ENCODE data around the gene ENPP7.

ENPP7 gene

GRCh38 chr17:79777120-79777893 lies 46.6 kb downstream of the ENPP7 start:
- H2BK120ac ChIP-seq (ENCODE audit: low read depth, low read length), result no peak overlapping the region
- no peak overlapping the region for H2BK15ac ChIP-seq (ENCODE audit: low read length)
- no peak overlapping the region for H3K9ac ChIP-seq (ENCODE audit: low read depth, low read length, poor library complexity)
- no CpG with 5 or more reads among the region's 51 CpGs for WGBS, 2 donors (ENCODE audit: extremely low coverage in 2 of 2, insufficient read length in 2 of 2, insufficient replicate concordance in 1 of 2)
- peak; percentile 77 for DNase-seq (ENCODE audit: low spot score)
- H3K36me3 ChIP-seq (replicated peaks in 1 of 2; ENCODE audit: control insufficient read depth in 2 of 2, insufficient read depth in 2 of 2, low read length in 2 of 2), result peaks cover 28 to 35% of the 10 kb centered on the region in 2 donors
- H2AFZ ChIP-seq (ENCODE audit: low read length), result peak overlapping the region; percentile 77
- no peak overlapping the region for H3K14ac ChIP-seq (ENCODE audit: low read length)
- peak overlapping the region; percentile 79 for H3K27ac ChIP-seq (replicated peaks; ENCODE audit: low read length)
- H2BK5ac ChIP-seq (ENCODE audit: low read length), result no peak overlapping the region
- peaks cover 16 to 17% of the 10 kb centered on the region in 2 donors for H3K4me1 ChIP-seq (ENCODE audit: control insufficient read depth in 2 of 2, insufficient read depth in 1 of 2, low read depth in 1 of 2, low read length in 2 of 2)
- H3K23ac ChIP-seq (ENCODE audit: low read depth, low read length, poor library complexity), result no peak overlapping the region
- H2BK12ac ChIP-seq (ENCODE audit: low read length), result no peak overlapping the region
- peak overlapping the region; percentile 8 for H2AK5ac ChIP-seq (ENCODE audit: low read depth, low read length)
- no peaks in the 10 kb centered on the region for H3K27me3 ChIP-seq (ENCODE audit: control insufficient read depth in 3 of 3, insufficient read depth in 3 of 3, low read depth in 1 of 3, low read length in 3 of 3)
- H4K91ac ChIP-seq (ENCODE audit: low read depth, low read length, poor library complexity), result no peak overlapping the region
- peak overlapping the region; percentile 53 to 78 for H3K4me3 ChIP-seq (ENCODE audit: low read length in 2 of 2)
- H3K4me2 ChIP-seq (ENCODE audit: insufficient read depth, low read length, poor library complexity, severe bottlenecking), result peak overlapping the region; percentile 51
- no peaks in the 10 kb centered on the region for H3K9me3 ChIP-seq (replicated peaks in 1 of 2; ENCODE audit: control insufficient read depth in 2 of 2, insufficient read depth in 1 of 2, low read depth in 1 of 2, low read length in 2 of 2)
- H3K18ac ChIP-seq (ENCODE audit: low read length), result peak overlapping the region; percentile 84
- no peak overlapping the region for H4K8ac ChIP-seq (ENCODE audit: low read depth, low read length)
- peaks cover 14% of the 10 kb centered on the region for H3K79me1 ChIP-seq (ENCODE audit: low read depth, low read length)
- H3K4ac ChIP-seq (ENCODE audit: low read length), result no peak overlapping the region

- H4K8ac ChIP-seq (ENCODE audit: low read depth, low read length), result no peak within 1 kb of the TSS
- peak within 1 kb of the TSS; percentile 78 to 96 for H3K4me3 ChIP-seq (ENCODE audit: low read length in 2 of 2)
- H2BK12ac ChIP-seq (ENCODE audit: low read length), result no peak within 1 kb of the TSS
- peak within 1 kb of the TSS; percentile 56 for H3K23ac ChIP-seq (ENCODE audit: low read depth, low read length, poor library complexity)
- peak within 1 kb of the TSS; percentile 82 for H3K4me2 ChIP-seq (ENCODE audit: insufficient read depth, low read length, poor library complexity, severe bottlenecking)
- peak within 1 kb of the TSS; percentile 14 for H2BK5ac ChIP-seq (ENCODE audit: low read length)
- H3K4ac ChIP-seq (ENCODE audit: low read length), result no peak within 1 kb of the TSS
- peak within 1 kb of the TSS; percentile 77 for H2AFZ ChIP-seq (ENCODE audit: low read length)
- H3K27me3 ChIP-seq (ENCODE audit: control insufficient read depth in 3 of 3, insufficient read depth in 3 of 3, low read depth in 1 of 3, low read length in 3 of 3), result no peaks in the 10 kb centered on the region
- H3K18ac ChIP-seq (ENCODE audit: low read length), result peak within 1 kb of the TSS; percentile 98
- no peaks in the 10 kb centered on the region for H3K9me3 ChIP-seq (replicated peaks in 1 of 2; ENCODE audit: control insufficient read depth in 2 of 2, insufficient read depth in 1 of 2, low read depth in 1 of 2, low read length in 2 of 2)
- peak; percentile 80 for DNase-seq (ENCODE audit: low spot score)
- peaks cover 35 to 42% of the 10 kb centered on the region in 2 donors for H3K36me3 ChIP-seq (replicated peaks in 1 of 2; ENCODE audit: control insufficient read depth in 2 of 2, insufficient read depth in 2 of 2, low read length in 2 of 2)
- peak within 1 kb of the TSS; percentile 33 for H2BK15ac ChIP-seq (ENCODE audit: low read length)
- peaks cover 16 to 17% of the 10 kb centered on the region in 2 donors for H3K4me1 ChIP-seq (ENCODE audit: control insufficient read depth in 2 of 2, insufficient read depth in 1 of 2, low read depth in 1 of 2, low read length in 2 of 2)
- peaks cover 15% of the 10 kb centered on the region for H3K79me1 ChIP-seq (ENCODE audit: low read depth, low read length)
- H3K27ac ChIP-seq (replicated peaks; ENCODE audit: low read length), result peak within 1 kb of the TSS; percentile 93
- no peak within 1 kb of the TSS for H4K91ac ChIP-seq (ENCODE audit: low read depth, low read length, poor library complexity)
- peak within 1 kb of the TSS; percentile 95 for H3K9ac ChIP-seq (ENCODE audit: low read depth, low read length, poor library complexity)
- H2AK5ac ChIP-seq (ENCODE audit: low read depth, low read length), result peak within 1 kb of the TSS; percentile 81
- H3K14ac ChIP-seq (ENCODE audit: low read length), result no peak within 1 kb of the TSS
- H2BK120ac ChIP-seq (ENCODE audit: low read depth, low read length), result peak within 1 kb of the TSS; percentile 51
- WGBS, 2 donors (ENCODE audit: extremely low coverage in 2 of 2, insufficient read length in 2 of 2, insufficient replicate concordance in 1 of 2), result no CpG with 5 or more reads among the region's 96 CpGs
These were observed 47.3 kb downstream of the ENPP7 start, which contains the start of gene CBX2 for GRCh38 chr17:79777894-79778503. CBX2 (plus strand) TSS chr17:79778148; CDS start chr17:79778236, 88 bp downstream.

- no peak overlapping the region for H2BK120ac ChIP-seq (ENCODE audit: low read depth, low read length)
- H3K27ac ChIP-seq (replicated peaks; ENCODE audit: low read length), result peak overlapping the region; percentile 93
- H2BK5ac ChIP-seq (ENCODE audit: low read length), result peak overlapping the region; percentile 14
- H2BK12ac ChIP-seq (ENCODE audit: low read length), result no peak overlapping the region
- no peaks in the 10 kb centered on the region for H3K27me3 ChIP-seq (ENCODE audit: control insufficient read depth in 3 of 3, insufficient read depth in 3 of 3, low read depth in 1 of 3, low read length in 3 of 3)
- peak overlapping the region; percentile 71 for H2AFZ ChIP-seq (ENCODE audit: low read length)
- no peak overlapping the region for H3K4ac ChIP-seq (ENCODE audit: low read length)
- no peaks in the 10 kb centered on the region for H3K9me3 ChIP-seq (replicated peaks in 1 of 2; ENCODE audit: control insufficient read depth in 2 of 2, insufficient read depth in 1 of 2, low read depth in 1 of 2, low read length in 2 of 2)
- no peak overlapping the region for H4K91ac ChIP-seq (ENCODE audit: low read depth, low read length, poor library complexity)
- H2AK5ac ChIP-seq (ENCODE audit: low read depth, low read length), result peak overlapping the region; percentile 81
- no peak overlapping the region for H3K14ac ChIP-seq (ENCODE audit: low read length)
- peak; percentile 59 for DNase-seq (ENCODE audit: low spot score)
- no CpG with 5 or more reads among the region's 49 CpGs for WGBS, 2 donors (ENCODE audit: extremely low coverage in 2 of 2, insufficient read length in 2 of 2, insufficient replicate concordance in 1 of 2)
- H3K4me2 ChIP-seq (ENCODE audit: insufficient read depth, low read length, poor library complexity, severe bottlenecking), result peak overlapping the region; percentile 82
- peak overlapping the region; percentile 78 to 96 for H3K4me3 ChIP-seq (ENCODE audit: low read length in 2 of 2)
- H3K9ac ChIP-seq (ENCODE audit: low read depth, low read length, poor library complexity), result peak overlapping the region; percentile 95
- H3K79me1 ChIP-seq (ENCODE audit: low read depth, low read length), result peaks cover 15% of the 10 kb centered on the region
- no peak overlapping the region for H3K23ac ChIP-seq (ENCODE audit: low read depth, low read length, poor library complexity)
- no peak overlapping the region for H4K8ac ChIP-seq (ENCODE audit: low read depth, low read length)
- peaks cover 38 to 48% of the 10 kb centered on the region in 2 donors for H3K36me3 ChIP-seq (replicated peaks in 1 of 2; ENCODE audit: control insufficient read depth in 2 of 2, insufficient read depth in 2 of 2, low read length in 2 of 2)
- H2BK15ac ChIP-seq (ENCODE audit: low read length), result peak overlapping the region; percentile 33
- peak overlapping the region; percentile 98 for H3K18ac ChIP-seq (ENCODE audit: low read length)
- peaks cover 16 to 17% of the 10 kb centered on the region in 2 donors for H3K4me1 ChIP-seq (ENCODE audit: control insufficient read depth in 2 of 2, insufficient read depth in 1 of 2, low read depth in 1 of 2, low read length in 2 of 2)
These were observed 47.9 kb downstream of the ENPP7 start for GRCh38 chr17:79778504-79779083.
